Measurements from ENCODE around the gene PDCD2. TPM values are rescaled to one million over a fixed set of nuclear protein-coding genes. Genes with fewer than 3 reads are reported as not detected.

Gene PDCD2
- total RNA-seq, 1 experiment from 2014 or later, result 43.1 TPM

- DNase-seq, result no peak
- no peak overlapping the region for H3K4me2 ChIP-seq
- intact Hi-C loops (cut with micrococcal nuclease; ENCODE audit: unreplicated experiment), result no loop called here
- H3K4me3 ChIP-seq, result no peak overlapping the region
- ChIA-PET POLR2A (ENCODE audit: unreplicated experiment) (no interaction called here), CTCF (no interaction called here)
- H3K9me3 ChIP-seq (ENCODE audit: insufficient read depth, low read depth), result no peaks in the 10 kb centered on the region
- no peak for TF ChIP-seq CTCF (conservative IDR thresholded peaks at IDR 0.05)
- no peak for TF ChIP-seq EZH2 (IDR thresholded peaks at IDR 0.05; ENCODE audit: low read depth)
- H3K36me3 ChIP-seq (ENCODE audit: low read depth), result no peaks in the 10 kb centered on the region
- BruUV-seq (replicated peaks), result no TSS peak
- H3K27ac ChIP-seq, result no peak overlapping the region
- no peaks in the 10 kb centered on the region for H3K4me1 ChIP-seq (replicated peaks; ENCODE audit: insufficient read depth)
- H3K9me2 ChIP-seq (ENCODE audit: insufficient read depth), result no peaks in the 10 kb centered on the region
- H4K20me1 ChIP-seq (ENCODE audit: insufficient read depth), result no peaks in the 10 kb centered on the region
- no peak overlapping the region for H2AFZ ChIP-seq
- no peaks in the 10 kb centered on the region for H3K79me2 ChIP-seq (ENCODE audit: low read depth)
- H3F3A ChIP-seq (ENCODE audit: insufficient read depth, low read depth), result no peaks in the 10 kb centered on the region
- peaks cover 47% of the 10 kb centered on the region for H3K27me3 ChIP-seq (ENCODE audit: insufficient read depth, low read depth)
Observed at GRCh38 chr6:170605574-170606259, 21.3 kb upstream of the PDCD2 start.

- Histone ChIP-seq H3K36me3 (ENCODE audit: low read depth) (no peaks in the 10 kb centered on the region), H3K9me2 (ENCODE audit: insufficient read depth) (no peaks in the 10 kb centered on the region), H2AFZ (no peak overlapping the region), H4K20me1 (ENCODE audit: insufficient read depth) (no peaks in the 10 kb centered on the region), H3K27me3 (ENCODE audit: insufficient read depth, low read depth) (peaks cover 53% of the 10 kb centered on the region), H3K4me3 (no peak overlapping the region), H3K27ac (no peak overlapping the region), H3F3A (ENCODE audit: insufficient read depth, low read depth) (no peaks in the 10 kb centered on the region), H3K79me2 (ENCODE audit: low read depth) (no peaks in the 10 kb centered on the region), H3K9me3 (ENCODE audit: insufficient read depth, low read depth) (no peaks in the 10 kb centered on the region), H3K4me2 (no peak overlapping the region), H3K4me1 (replicated peaks; ENCODE audit: insufficient read depth) (no peaks in the 10 kb centered on the region)
- TF ChIP-seq CTCF (conservative IDR thresholded peaks at IDR 0.05) (no peak), EZH2 (IDR thresholded peaks at IDR 0.05; ENCODE audit: low read depth) (no peak)
- intact Hi-C loops (cut with micrococcal nuclease; ENCODE audit: unreplicated experiment), result no loop called here
- DNase-seq, result no peak
- no TSS peak for BruUV-seq (replicated peaks)
- ChIA-PET CTCF (no interaction called here), POLR2A (ENCODE audit: unreplicated experiment) (no interaction called here)
Observed at GRCh38 chr6:170597278-170597677, 12.8 kb upstream of the PDCD2 start.

- intact Hi-C loops (cut with micrococcal nuclease; ENCODE audit: unreplicated experiment), result no loop called here
- no TSS peak for BruUV-seq (replicated peaks)
- Histone ChIP-seq H3K36me3 (ENCODE audit: low read depth) (no peaks in the 10 kb centered on the region), H3K79me2 (ENCODE audit: low read depth) (no peaks in the 10 kb centered on the region), H3K9me3 (ENCODE audit: insufficient read depth, low read depth) (0 out of 2 replicates have a peak, but pooled peaks cover 2% of the 10 kb centered on the region), H3K27ac (no peak overlapping the region), H3K4me2 (no peak overlapping the region), H3K27me3 (ENCODE audit: insufficient read depth, low read depth) (peaks cover 53% of the 10 kb centered on the region), H4K20me1 (ENCODE audit: insufficient read depth) (no peaks in the 10 kb centered on the region), H2AFZ (no peak overlapping the region), H3F3A (ENCODE audit: insufficient read depth, low read depth) (no peaks in the 10 kb centered on the region), H3K9me2 (ENCODE audit: insufficient read depth) (no peaks in the 10 kb centered on the region), H3K4me3 (no peak overlapping the region), H3K4me1 (replicated peaks; ENCODE audit: insufficient read depth) (no peaks in the 10 kb centered on the region)
- no peak for DNase-seq
- CTCF ChIA-PET, result no interaction called here
- TF ChIP-seq CTCF (conservative IDR thresholded peaks at IDR 0.05), result no peak
- TF ChIP-seq EZH2 (IDR thresholded peaks at IDR 0.05; ENCODE audit: low read depth), result no peak
- POLR2A ChIA-PET (ENCODE audit: unreplicated experiment), result interaction anchor here (0.6 kb wide), 1 partner anchor 31 kb away, joined by 3 read pairs; no protein-coding TSS in a partner anchor
Observed at GRCh38 chr6:170596426-170596825, 12.0 kb upstream of the PDCD2 start.

Measured in PC-9 (cell line).